Fibroblast of the aortic adventitia (primary cell): ENCODE data around the gene MIX23. TPM values are rescaled to one million over a fixed set of nuclear protein-coding genes. Genes with fewer than 3 reads are reported as not detected.
A peak's percentile ranks its signal among the peaks of the same experiment; 100 is the strongest.

Experiments
- DNase-seq: peaks from one replicate; pipeline ENCODE4 v3.0.0-alpha.2; 2010; ENCODE audit warnings: low read depth
- H3K4me3 ChIP-seq: 2 replicates; pipeline ENCODE4 v1.5.1; 2011; ENCODE audit warnings: low read depth, mild to moderate bottlenecking, control low read depth, low read length, moderate library complexity
- CTCF ChIP-seq: IDR thresholded peaks from 2 replicates; pipeline ENCODE4 v1.5.1; 2011; ENCODE audit warnings: mild to moderate bottlenecking, low read length, control low read depth, inconsistent platforms; ENCODE audit not compliant: insufficient read depth
- total RNA-seq: library from RNA; depleted of rRNA; stranded (reverse); fragments of >200 nt; gene quantifications from 2 replicates; pipeline ENCODE4 v1.2.3, GENCODE V29; 2012; ENCODE audit warnings: low replicate concordance

MIX23 gene
- total RNA-seq, 1 donor, result 27.0 TPM

- DNase-seq, result no peak
- TF ChIP-seq CTCF, result no peak
- H3K4me3 ChIP-seq, result no peak overlapping the region
These were observed 24.9 kb upstream of the MIX23 start for GRCh38 chr3:122407946-122408345.

- no peak for TF ChIP-seq CTCF
- no peak overlapping the region for H3K4me3 ChIP-seq
- no peak for DNase-seq
These were observed 23.2 kb upstream of the MIX23 start for GRCh38 chr3:122406198-122406597.

GRCh38 chr3:122405015-122405414, 22.0 kb upstream of the MIX23 start:
- TF ChIP-seq CTCF, result no peak
- DNase-seq, result no peak
- no peak overlapping the region for H3K4me3 ChIP-seq

- no peak overlapping the region for H3K4me3 ChIP-seq
- peak; percentile 12 for DNase-seq
- TF ChIP-seq CTCF, result no peak
These were observed 20.5 kb upstream of the MIX23 start for GRCh38 chr3:122403489-122403888.

GRCh38 chr3:122398920-122399319, 15.9 kb upstream of the MIX23 start:
- H3K4me3 ChIP-seq, result no peak overlapping the region
- TF ChIP-seq CTCF, result no peak
- no peak for DNase-seq

- TF ChIP-seq CTCF, result no peak
- peak; percentile 21 for DNase-seq
- no peak overlapping the region for H3K4me3 ChIP-seq
These were observed 14.2 kb upstream of the MIX23 start for GRCh38 chr3:122397201-122397600.

- no peak overlapping the region for H3K4me3 ChIP-seq
- DNase-seq, result no peak
- TF ChIP-seq CTCF, result no peak
These were observed 13.5 kb upstream of the MIX23 start for GRCh38 chr3:122396511-122396910.
